Liver (tissue), 9 donors: Measurements from ENCODE around the gene GNG4. TPM values are rescaled to one million over a fixed set of nuclear protein-coding genes. Genes with fewer than 3 reads are reported as not detected.

Source experiments
- DNase-seq: peaks from one replicate; pipeline ENCODE4 v3.0.0-alpha.2; 2017; ENCODE audit warnings: low spot score
- H3K27ac ChIP-seq, 2 donors: one replicate each; pipeline ENCODE4 v1.7.0; 2013; ENCODE audit warnings: inconsistent platforms in 2 of 2, low read length in 2 of 2, control low read depth in 1 of 2, low read depth in 1 of 2, mild to moderate bottlenecking in 1 of 2
- H3K27me3 ChIP-seq, 4 donors: one replicate each; pipeline versions ENCODE4 v1.6.1 to v1.7.0; 2013; ENCODE audit warnings: low read length in 3 of 4, inconsistent platforms in 1 of 4, mild to moderate bottlenecking in 1 of 4, moderate library complexity in 1 of 4; ENCODE audit not compliant: control insufficient read depth in 4 of 4, insufficient read depth in 4 of 4
- H3K36me3 ChIP-seq, 4 donors: one replicate each; pipeline versions ENCODE4 v1.6.1 to v1.7.0; 2013; ENCODE audit warnings: low read length in 3 of 4, mild to moderate bottlenecking in 3 of 4, low read depth in 1 of 4, moderate library complexity in 1 of 4; ENCODE audit not compliant: control insufficient read depth in 4 of 4, insufficient read depth in 3 of 4
- H3K4me1 ChIP-seq, 4 donors: one replicate each; pipeline versions ENCODE4 v1.6.1 to v1.7.0; 2013; ENCODE audit warnings: low read length in 3 of 4, mild to moderate bottlenecking in 3 of 4, moderate library complexity in 1 of 4; ENCODE audit not compliant: control insufficient read depth in 4 of 4, insufficient read depth in 4 of 4
- H3K4me3 ChIP-seq, 3 donors: one replicate each; pipeline versions ENCODE4 v1.6.1 to v1.7.0; 2013; ENCODE audit warnings: low read length in 3 of 3, control low read depth in 1 of 3, low read depth in 1 of 3, mild to moderate bottlenecking in 1 of 3
- H3K9ac ChIP-seq, 2 donors: one replicate each; pipeline ENCODE4 v1.7.0; 2013; ENCODE audit warnings: low read length in 2 of 2, mild to moderate bottlenecking in 2 of 2, moderate library complexity in 2 of 2, control low read depth in 1 of 2, low read depth in 1 of 2
- H3K9me3 ChIP-seq, 4 donors: one replicate each; pipeline versions ENCODE4 v1.6.1 to v1.7.0; 2013; ENCODE audit warnings: low read length in 3 of 4; ENCODE audit not compliant: control insufficient read depth in 4 of 4
- CTCF ChIP-seq: fragments of 150-350 bp; IDR thresholded peaks from 2 replicates; pipeline ENCODE4 v1.5.1; 2017; ENCODE audit warnings: improper control_type of control experiment, low read depth, low read length; ENCODE audit not compliant: missing input control
- EGR1 ChIP-seq, 2 donors: IDR thresholded peaks; 2 replicates each; pipeline ENCODE4 v1.6.1; 2016 to 2018; ENCODE audit warnings: antibody characterized with exemption in 2 of 2, low read depth in 2 of 2
- FOXA1 ChIP-seq: IDR thresholded peaks from 2 replicates; pipeline ENCODE4 v1.6.1; 2016; ENCODE audit warnings: antibody characterized with exemption
- FOXA2 ChIP-seq: IDR thresholded peaks from 2 replicates; pipeline ENCODE4 v1.6.1; 2016; ENCODE audit warnings: antibody characterized with exemption
- GABPA ChIP-seq, 2 donors: IDR thresholded peaks in 1 of 2; conservative IDR thresholded peaks in 1 of 2; 2 replicates each; pipeline ENCODE4 v1.6.1; 2016; ENCODE audit warnings: antibody characterized with exemption in 2 of 2, mild to moderate bottlenecking in 1 of 2, moderate library complexity in 1 of 2
- HNF4G ChIP-seq: IDR thresholded peaks from 2 replicates; pipeline ENCODE4 v1.6.1; 2016; ENCODE audit warnings: antibody characterized with exemption
- JUND ChIP-seq, 2 donors: IDR thresholded peaks; 2 replicates each; pipeline ENCODE4 v1.6.1; 2016; ENCODE audit warnings: antibody characterized with exemption in 2 of 2
- NR2F2 ChIP-seq: IDR thresholded peaks from 2 replicates; pipeline ENCODE4 v1.6.1; 2016; ENCODE audit warnings: antibody characterized with exemption
- RAD21 ChIP-seq, 2 donors: IDR thresholded peaks; 2 replicates each; pipeline ENCODE4 v1.6.1; 2016; ENCODE audit warnings: antibody characterized with exemption in 2 of 2, mild to moderate bottlenecking in 2 of 2
- REST ChIP-seq: IDR thresholded peaks from 2 replicates; pipeline ENCODE4 v1.6.1; 2016; ENCODE audit warnings: antibody characterized with exemption, mild to moderate bottlenecking
- SP1 ChIP-seq: IDR thresholded peaks from 2 replicates; pipeline ENCODE4 v1.6.1; 2018; ENCODE audit warnings: antibody characterized with exemption, mild to moderate bottlenecking
- TAF1 ChIP-seq: conservative IDR thresholded peaks from 2 replicates; pipeline ENCODE4 v1.6.1; 2016; ENCODE audit warnings: antibody characterized with exemption, mild to moderate bottlenecking
- ZBTB33 ChIP-seq: IDR thresholded peaks from 2 replicates; pipeline ENCODE4 v1.6.1; 2016; ENCODE audit warnings: antibody characterized with exemption
- WGBS: extraction: QIAGEN DNeasy Blood & Tissue Kit; methylation state at CpG from one replicate; pipeline ENCODE4 v1.1.7; 2013; 5-methylcytosine and 5-hydroxymethylcytosine counted together
- polyA plus RNA-seq, 2 donors: library from polyadenylated mRNA; stranded (reverse) in 1 of 2; unstranded in 1 of 2; fragments of 200-250 nt in 1 of 2; fragments of >200 nt in 1 of 2; fragmentation: Nextera tagmentation in 1 of 2; extraction: Ambion mirVana in 1 of 2; gene quantifications; one replicate each; pipeline versions ENCODE4 v1.2.1 to v1.2.3, GENCODE V29; 2013 to 2015
- total RNA-seq, 2 donors: library from RNA; depleted of rRNA; stranded (reverse); fragments of >200 nt; gene quantifications; one replicate each; pipeline ENCODE4 v1.2.3, GENCODE V29; 2014
- donor health status: healthy.
- donor health status: healthy.
- donor health status: healthy.
- donor health status: healthy.
- donor health status: healthy.

The GNG4 gene
- total and polyA plus RNA-seq, 4 donors = 0.65 TPM; not detected in 3

GRCh38 chr1:235607284-235607683 is 42.3 kb downstream of the GNG4 start:
- Histone ChIP-seq H3K27ac (no peak overlapping the region), H3K9ac (no peak overlapping the region), H3K36me3 (no peaks in the 10 kb centered on the region), H3K27me3 (no peaks in the 10 kb centered on the region), H3K4me3 (no peak overlapping the region), H3K4me1 (no peaks in the 10 kb centered on the region), H3K9me3 (no peaks in the 10 kb centered on the region)
- DNase-seq = no peak
- WGBS = 93% methylated on average over 11 of the region's 11 CpGs
- TF ChIP-seq JUND (IDR thresholded peaks at IDR 0.05) (no peak), TAF1 (no peak), FOXA2 (no peak), FOXA1 (no peak), EGR1 (IDR thresholded peaks at IDR 0.05; ENCODE audit: low read depth in 2 of 2) (no peak), ZBTB33 (no peak), HNF4G (no peak), REST (no peak), NR2F2 (no peak), SP1 (no peak)

GRCh38 chr1:235601104-235601503 is 48.5 kb downstream of the GNG4 start:
- DNase-seq = no peak
- 83% methylated on average over 5 of the region's 5 CpGs for WGBS

More at GRCh38 chr1:235601104-235601503, 48.5 kb downstream of the GNG4 start:
- H3K27ac ChIP-seq = no peak overlapping the region
- H3K36me3 ChIP-seq = no peaks in the 10 kb centered on the region
- no peaks in the 10 kb centered on the region for H3K27me3 ChIP-seq
- no peaks in the 10 kb centered on the region for H3K9me3 ChIP-seq
- H3K4me3 ChIP-seq = no peak overlapping the region
- H3K4me1 ChIP-seq = no peaks in the 10 kb centered on the region
- no peak overlapping the region for H3K9ac ChIP-seq
- peak; percentile 48 to 53 for TF ChIP-seq RAD21 (IDR thresholded peaks at IDR 0.05)
- TF ChIP-seq CTCF = peak; percentile 40
- TF ChIP-seq GABPA (IDR thresholded peaks at IDR 0.05 in 1 of 2, conservative IDR thresholded peaks at IDR 0.05 in 1 of 2) = no peak
